ENCODE results near the gene SPTBN4. TPM values are rescaled to one million over a fixed set of nuclear protein-coding genes. Genes with fewer than 3 reads are reported as not detected.
"Not testable (repeated sequence)": the region's sequence is repeated elsewhere in the genome, so short reads cannot be mapped to it uniquely, and the experiment has no call there.

SPTBN4 gene
- total RNA-seq, 5 donors from 2014 or later (not counting 1 experiment from before 2014, with no cell fraction given): 0.37 to 1.2 (median 0.66) TPM

DNA sequence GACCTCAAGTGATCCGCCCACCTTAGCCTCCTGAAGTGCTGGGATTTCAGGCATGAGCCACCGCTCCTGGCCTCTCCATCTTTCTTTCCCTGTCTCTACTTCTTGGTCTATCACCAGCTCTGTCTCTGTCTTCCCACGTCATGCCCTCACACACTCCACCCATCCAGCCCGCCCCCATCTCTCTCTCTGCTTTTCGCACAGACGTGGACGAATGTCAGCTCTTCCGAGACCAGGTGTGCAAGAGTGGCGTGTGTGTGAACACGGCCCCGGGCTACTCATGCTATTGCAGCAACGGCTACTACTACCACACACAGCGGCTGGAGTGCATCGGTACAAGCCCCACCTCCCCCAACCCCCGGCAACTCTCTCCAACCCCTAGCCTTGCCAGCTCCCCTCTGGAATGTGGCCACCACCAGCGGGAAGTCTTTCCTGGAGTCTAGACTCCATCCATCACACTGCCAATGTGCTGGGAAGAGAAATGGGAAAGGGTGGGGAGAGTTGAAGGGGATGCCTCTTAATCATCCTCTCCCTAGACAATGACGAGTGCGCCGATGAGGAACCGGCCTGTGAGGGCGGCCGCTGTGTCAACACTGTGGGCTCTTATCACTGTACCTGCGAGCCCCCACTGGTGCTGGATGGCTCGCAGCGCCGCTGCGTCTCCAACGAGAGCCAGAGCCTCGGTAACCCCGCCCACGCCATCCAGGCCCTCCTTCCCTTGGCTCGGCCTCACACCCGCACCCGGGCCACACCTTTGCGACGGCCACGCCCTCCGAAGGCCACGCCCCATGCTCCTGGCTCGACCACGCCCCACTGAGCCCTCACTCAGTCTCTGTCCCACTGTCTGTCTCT lies 156.8 kb downstream of the SPTBN4 start:
- ATAC-seq (replicated peaks in 1 of 4): no peak
- Histone ChIP-seq H3K27me3 (replicated peaks in 1 of 2; ENCODE audit: control insufficient read depth in 2 of 2, extremely low read depth in 1 of 2, insufficient read depth in 2 of 2, low read length in 1 of 2) (no peaks in the 10 kb centered on the region), H3K9me3 (no peaks in the 10 kb centered on the region), H3K4me3 (ENCODE audit: control insufficient read depth in 1 of 2, extremely low read depth in 1 of 2, low read length in 1 of 2) (no peak overlapping the region), H3K4me1 (ENCODE audit: control insufficient read depth in 1 of 2, extremely low read depth in 1 of 2, insufficient read depth in 2 of 2, low read length in 2 of 2) (no peaks in the 10 kb centered on the region), H3K27ac (ENCODE audit: low read length) (no peak overlapping the region), H3K36me3 (ENCODE audit: control insufficient read depth in 2 of 2, extremely low read depth in 1 of 2, insufficient read depth in 1 of 2, low read length in 1 of 2) (peaks cover 10 to 53% of the 10 kb centered on the region in 2 donors)
- Mint-ChIP-seq H3K27ac (peak overlapping the region in 1 of 2 donors; percentile 36), H3K4me1 (peaks cover 0 to 6% (median 1%) of the 10 kb centered on the region in 3 donors), H3K4me3 (no peak overlapping the region), H3K27me3 (no peaks in the 10 kb centered on the region), H3K9me3 (no peaks in the 10 kb centered on the region), H3K36me3 (peaks cover 41% of the 10 kb centered on the region)
- POLR2A ChIA-PET: no interaction called here
- DNase-seq: no peak
- WGBS (ENCODE audit: insufficient coverage): 89% methylated on average over 28 of the region's 41 CpGs
- CTCF ChIA-PET: interaction anchor here in 1 of 2 donors (0.5 kb wide), 1 partner anchor 318 kb away, joined by 6 read pairs; no protein-coding TSS in a partner anchor

DNA sequence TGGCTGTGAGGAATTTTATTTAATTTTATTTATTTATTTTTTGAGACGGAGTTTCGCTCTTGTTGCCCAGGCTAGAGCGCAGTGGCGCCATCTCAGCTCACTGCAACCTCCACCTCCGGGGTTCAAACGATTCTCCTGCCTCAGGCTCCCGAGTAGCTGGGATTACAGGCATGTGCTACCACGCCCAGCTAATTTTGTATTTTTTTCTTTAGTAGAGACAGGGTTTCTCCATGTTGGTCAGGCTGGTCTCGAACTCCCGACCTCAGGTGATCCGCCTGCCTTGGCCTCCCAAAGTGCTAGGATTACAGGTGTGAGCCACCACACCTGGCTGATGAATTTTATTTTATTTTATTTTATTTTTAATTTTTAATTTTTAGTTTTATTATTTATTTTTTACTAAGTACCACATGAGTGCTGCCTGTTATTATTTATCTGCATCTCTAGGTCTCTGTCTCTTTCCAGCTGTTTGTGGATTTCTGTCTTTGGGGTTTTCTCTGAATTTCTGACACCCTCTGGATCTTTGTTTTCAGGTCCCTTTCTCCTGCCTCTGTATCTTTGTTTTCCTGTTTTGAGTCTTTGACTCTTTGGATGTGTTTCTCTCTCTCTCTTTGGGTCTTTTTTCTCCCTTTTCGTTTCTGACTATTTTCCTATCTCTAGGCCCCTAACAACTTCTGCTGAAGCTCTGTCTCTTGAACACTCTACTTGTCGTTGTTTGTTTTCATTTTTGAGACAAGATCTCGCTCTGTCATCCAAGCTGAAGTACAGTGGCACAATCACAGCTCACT lies 157.8 kb downstream of the SPTBN4 start:
- H3K4me1 Mint-ChIP-seq; H3K9me3 ChIP-seq; H3K9me3 Mint-ChIP-seq; H3K27ac ChIP-seq (ENCODE audit: low read length); H3K4me3 ChIP-seq (ENCODE audit: control insufficient read depth in 1 of 2, extremely low read depth in 1 of 2, low read length in 1 of 2); POLR2A ChIA-PET; H3K4me3 Mint-ChIP-seq; H3K4me1 ChIP-seq (ENCODE audit: control insufficient read depth in 1 of 2, extremely low read depth in 1 of 2, insufficient read depth in 2 of 2, low read length in 2 of 2); DNase-seq; H3K27me3 Mint-ChIP-seq; ATAC-seq (replicated peaks in 1 of 4); H3K27me3 ChIP-seq (replicated peaks in 1 of 2; ENCODE audit: control insufficient read depth in 2 of 2, extremely low read depth in 1 of 2, insufficient read depth in 2 of 2, low read length in 1 of 2): not testable (repeated sequence)
- CTCF ChIA-PET: interaction anchor here (0.5 to 0.7 kb wide), 5 partner anchors 11 to 1213 kb away, joined by 3 to 6 read pairs (median 3); no protein-coding TSS in a partner anchor
- H3K36me3 Mint-ChIP-seq: peaks cover 36% of the 10 kb centered on the region
- 85% methylated on average over 5 of the region's 14 CpGs for WGBS (ENCODE audit: insufficient coverage)
- H3K27ac Mint-ChIP-seq: peak overlapping the region in 1 of 2 donors; percentile 49
- peaks cover 8 to 48% of the 10 kb centered on the region in 2 donors for H3K36me3 ChIP-seq (ENCODE audit: control insufficient read depth in 2 of 2, extremely low read depth in 1 of 2, insufficient read depth in 1 of 2, low read length in 1 of 2)

DNA sequence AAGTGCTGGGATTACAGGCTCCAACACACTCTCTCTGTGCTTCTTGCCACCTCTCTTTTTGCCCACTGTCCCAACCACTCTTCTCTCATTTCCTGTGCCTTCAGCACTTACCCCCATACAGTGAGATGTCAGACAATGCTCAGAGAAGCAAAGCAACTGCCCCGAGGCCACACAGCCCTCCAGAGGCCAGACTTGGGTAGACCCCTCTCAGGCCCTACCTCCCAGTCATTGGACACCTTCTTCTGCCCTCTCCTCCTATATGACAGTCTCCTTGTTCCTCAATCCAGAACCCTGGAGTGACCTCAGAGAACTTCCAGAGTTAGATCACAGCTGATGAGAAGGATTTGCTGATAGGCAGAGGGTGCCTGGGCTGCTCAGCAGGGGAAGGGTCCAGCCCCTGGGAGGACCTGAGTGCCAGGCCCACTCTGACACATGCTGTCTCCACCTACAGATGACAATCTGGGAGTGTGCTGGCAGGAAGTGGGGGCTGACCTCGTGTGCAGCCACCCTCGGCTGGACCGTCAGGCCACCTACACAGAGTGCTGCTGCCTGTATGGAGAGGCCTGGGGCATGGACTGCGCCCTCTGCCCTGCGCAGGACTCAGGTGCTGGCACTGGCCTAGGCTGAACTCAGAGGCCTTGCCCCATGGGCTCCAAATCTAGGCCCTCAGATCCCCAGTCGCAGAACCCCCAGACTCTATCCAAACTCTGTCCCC lies 158.8 kb downstream of the SPTBN4 start:
- no peak overlapping the region for H3K27ac ChIP-seq (ENCODE audit: low read length)
- H3K4me3 ChIP-seq (ENCODE audit: control insufficient read depth in 1 of 2, extremely low read depth in 1 of 2, low read length in 1 of 2): no peak overlapping the region
- no peaks in the 10 kb centered on the region for H3K9me3 Mint-ChIP-seq
- H3K9me3 ChIP-seq: no peaks in the 10 kb centered on the region
- peaks cover 2 to 12% (median 3%) of the 10 kb centered on the region in 3 donors for H3K4me1 Mint-ChIP-seq
- ChIA-PET POLR2A (interaction anchor here in 1 of 2 donors (0.5 kb wide), 1 partner anchor 715 kb away, joined by 4 read pairs; no protein-coding TSS in a partner anchor), CTCF (no interaction called here)
- DNase-seq: no peak
- H3K27ac Mint-ChIP-seq: peak overlapping the region in 1 of 2 donors; percentile 5
- 91% methylated on average over 5 of the region's 7 CpGs for WGBS (ENCODE audit: insufficient coverage)
- no peaks in the 10 kb centered on the region for H3K27me3 Mint-ChIP-seq
- H3K4me3 Mint-ChIP-seq: no peak overlapping the region
- peaks cover 36% of the 10 kb centered on the region for H3K36me3 Mint-ChIP-seq
- H3K4me1 ChIP-seq (ENCODE audit: control insufficient read depth in 1 of 2, extremely low read depth in 1 of 2, insufficient read depth in 2 of 2, low read length in 2 of 2): peaks cover 0 to 6% of the 10 kb centered on the region in 2 experiments
- ATAC-seq (replicated peaks in 1 of 4): no peak
- H3K27me3 ChIP-seq (replicated peaks in 1 of 2; ENCODE audit: control insufficient read depth in 2 of 2, extremely low read depth in 1 of 2, insufficient read depth in 2 of 2, low read length in 1 of 2): no peaks in the 10 kb centered on the region
- H3K36me3 ChIP-seq (ENCODE audit: control insufficient read depth in 2 of 2, extremely low read depth in 1 of 2, insufficient read depth in 1 of 2, low read length in 1 of 2): peaks cover 4 to 45% of the 10 kb centered on the region in 2 donors

Other genes with a start within 250 kb of the SPTBN4 start
- not detected for gene TTC9B, start 248.6 kb upstream of the SPTBN4 start, total RNA-seq
- 1 to 10 TPM in 4 of 5 donors, under 1 TPM in 1; 0.82 to 2.3 (median 1.2) TPM for gene CCNP, start 240.3 kb upstream of the SPTBN4 start, total RNA-seq
- gene AKT2, start 181.7 kb upstream of the SPTBN4 start, total RNA-seq: 100 to 1,000 TPM; 169 to 218 (median 172) TPM
- gene C19orf47, start 118.6 kb upstream of the SPTBN4 start, total RNA-seq: 10 to 100 TPM; 12.4 to 14.8 (median 14.5) TPM
- 100 to 1,000 TPM in 3 of 5 donors, 10 to 100 TPM in 2; 71.0 to 120 (median 118) TPM for gene PLD3, start 118.3 kb upstream of the SPTBN4 start, total RNA-seq
- under 1 TPM in 4 of 5 donors, not detected in 1; 0.16 to 0.20 (median 0.18) TPM for gene HIPK4, start 76.8 kb upstream of the SPTBN4 start, total RNA-seq
- 1 to 10 TPM; 2.0 to 4.4 (median 2.8) TPM for gene PRX, start 53.6 kb upstream of the SPTBN4 start, total RNA-seq
- gene SERTAD1, start 41.0 kb upstream of the SPTBN4 start, total RNA-seq: 10 to 100 TPM; 10.9 to 25.4 (median 13.3) TPM
- gene SERTAD3, start 22.7 kb upstream of the SPTBN4 start, total RNA-seq: 10 to 100 TPM; 17.4 to 26.7 (median 24.7) TPM
- 10 to 100 TPM in 3 of 5 donors, 1 to 10 TPM in 2; 6.8 to 20.3 (median 16.4) TPM for gene BLVRB, start 1.3 kb upstream of the SPTBN4 start, total RNA-seq
- gene SHKBP1, start 109.9 kb downstream of the SPTBN4 start, total RNA-seq: 100 to 1,000 TPM; 117 to 153 (median 142) TPM
- 100 to 1,000 TPM in 4 of 5 donors, 10 to 100 TPM in 1; 90.9 to 215 (median 160) TPM for gene LTBP4, start 134.4 kb downstream of the SPTBN4 start, total RNA-seq
- gene NUMBL, start 223.7 kb downstream of the SPTBN4 start, total RNA-seq: 10 to 100 TPM in 3 of 5 donors, 1 to 10 TPM in 2; 7.1 to 19.0 (median 13.1) TPM
- 10 to 100 TPM; 30.8 to 60.1 (median 53.9) TPM for gene COQ8B, start 249.9 kb downstream of the SPTBN4 start, total RNA-seq

Data from T-cell (primary cell).